Measurements from ENCODE around the gene PROZ. TPM values are rescaled to one million over a fixed set of nuclear protein-coding genes. Genes with fewer than 3 reads are reported as not detected.

PROZ gene
- total and polyA plus RNA-seq, 9 of the 15 experiments (the other 6 are each of a cell fraction or from before 2014, with no cell fraction given), result not detected

DNA sequence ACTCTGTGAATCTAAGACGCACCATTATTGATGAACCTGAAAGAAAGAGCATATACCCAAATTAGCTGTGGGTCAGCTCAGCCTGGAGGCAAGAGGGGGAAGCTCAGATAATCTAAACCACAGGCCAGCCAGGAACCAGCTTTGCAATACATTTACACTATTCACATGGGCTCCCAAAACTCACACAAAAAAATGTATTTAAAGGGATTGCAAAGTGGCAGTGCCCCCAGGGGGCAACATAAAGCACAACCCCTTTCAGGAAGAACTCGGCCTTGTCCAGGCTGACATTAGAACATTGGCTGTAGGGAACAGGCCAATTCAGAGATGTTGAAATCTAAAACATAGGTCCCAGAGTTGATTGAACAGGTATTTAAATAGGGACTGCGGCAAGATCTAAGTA lies 3.2 kb upstream of the PROZ start:
- Histone ChIP-seq H3K79me2 (ENCODE audit: control insufficient read depth, insufficient read depth, low read length) (no peaks in the 10 kb centered on the region), H3K9me1 (ENCODE audit: control insufficient read depth, insufficient read depth, low read length) (no peaks in the 10 kb centered on the region), H3K9me3 (replicated peaks; ENCODE audit: control insufficient read depth, insufficient read depth, low read depth, low read length) (no peaks in the 10 kb centered on the region; the same call in 1 of the 2 replicates), H3K4me2 (ENCODE audit: insufficient read depth, low read length) (peak overlapping the region; percentile 32), H3K27me3 (ENCODE audit: control insufficient read depth in 2 of 2, insufficient read depth in 2 of 2, low read length in 2 of 2) (no peaks in the 10 kb centered on the region), H3K36me3 (ENCODE audit: control insufficient read depth, insufficient read depth, low read length) (no peaks in the 10 kb centered on the region), H3K4me3 (no peak overlapping the region), H3K4me1 (replicated peaks in 1 of 2; ENCODE audit: control insufficient read depth in 2 of 2, insufficient read depth in 2 of 2, low read length in 2 of 2) (peaks cover 19 to 28% of the 10 kb centered on the region in 2 experiments; a peak in 4 of 5 replicates), H4K20me1 (replicated peaks; ENCODE audit: control insufficient read depth, insufficient read depth, low read length) (no peaks in the 10 kb centered on the region), H2AFZ (ENCODE audit: low read depth, low read length) (peak overlapping the region; percentile 93), H3K9ac (ENCODE audit: insufficient read depth in 1 of 2, low read depth in 2 of 2, low read length in 2 of 2) (peak overlapping the region in 1 of 2 experiments; percentile 65; a peak in 1 of 4 replicates), H3K27ac (ENCODE audit: extremely low read depth, low read depth, low read length) (peak overlapping the region; percentile 82)
- intact Hi-C loops (cut with micrococcal nuclease) (no loop called here), in situ Hi-C loops (cut with MboI) (no loop called here)
- TF ChIP-seq BHLHE40 (IDR thresholded peaks at IDR 0.05; ENCODE audit: low read length), result no peak
- no peak for TF ChIP-seq ZFP1 (CRISPR knock-in tag; IDR thresholded peaks at IDR 0.05)
- no peak for TF ChIP-seq ESRRA (IDR thresholded peaks at IDR 0.05; ENCODE audit: borderline replicate concordance, low read depth)
- TF ChIP-seq, protein P1, sequence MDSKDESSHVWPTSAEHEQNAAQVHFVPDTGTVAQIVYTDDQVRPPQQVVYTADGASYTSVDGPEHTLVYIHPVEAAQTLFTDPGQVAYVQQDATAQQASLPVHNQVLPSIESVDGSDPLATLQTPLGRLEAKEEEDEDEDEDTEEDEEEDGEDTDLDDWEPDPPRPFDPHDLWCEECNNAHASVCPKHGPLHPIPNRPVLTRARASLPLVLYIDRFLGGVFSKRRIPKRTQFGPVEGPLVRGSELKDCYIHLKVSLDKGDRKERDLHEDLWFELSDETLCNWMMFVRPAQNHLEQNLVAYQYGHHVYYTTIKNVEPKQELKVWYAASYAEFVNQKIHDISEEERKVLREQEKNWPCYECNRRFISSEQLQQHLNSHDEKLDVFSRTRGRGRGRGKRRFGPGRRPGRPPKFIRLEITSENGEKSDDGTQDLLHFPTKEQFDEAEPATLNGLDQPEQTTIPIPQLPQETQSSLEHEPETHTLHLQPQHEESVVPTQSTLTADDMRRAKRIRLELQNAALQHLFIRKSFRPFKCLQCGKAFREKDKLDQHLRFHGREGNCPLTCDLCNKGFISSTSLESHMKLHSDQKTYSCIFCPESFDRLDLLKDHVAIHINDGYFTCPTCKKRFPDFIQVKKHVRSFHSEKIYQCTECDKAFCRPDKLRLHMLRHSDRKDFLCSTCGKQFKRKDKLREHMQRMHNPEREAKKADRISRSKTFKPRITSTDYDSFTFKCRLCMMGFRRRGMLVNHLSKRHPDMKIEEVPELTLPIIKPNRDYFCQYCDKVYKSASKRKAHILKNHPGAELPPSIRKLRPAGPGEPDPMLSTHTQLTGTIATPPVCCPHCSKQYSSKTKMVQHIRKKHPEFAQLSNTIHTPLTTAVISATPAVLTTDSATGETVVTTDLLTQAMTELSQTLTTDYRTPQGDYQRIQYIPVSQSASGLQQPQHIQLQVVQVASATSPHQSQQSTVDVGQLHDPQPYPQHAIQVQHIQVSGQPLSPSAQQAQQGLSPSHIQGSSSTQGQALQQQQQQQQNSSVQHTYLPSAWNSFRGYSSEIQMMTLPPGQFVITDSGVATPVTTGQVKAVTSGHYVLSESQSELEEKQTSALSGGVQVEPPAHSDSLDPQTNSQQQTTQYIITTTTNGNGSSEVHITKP (IDR thresholded peaks at IDR 0.05; ENCODE audit: partially characterized antibody), result peak; percentile 47
- TF ChIP-seq, protein P2, sequence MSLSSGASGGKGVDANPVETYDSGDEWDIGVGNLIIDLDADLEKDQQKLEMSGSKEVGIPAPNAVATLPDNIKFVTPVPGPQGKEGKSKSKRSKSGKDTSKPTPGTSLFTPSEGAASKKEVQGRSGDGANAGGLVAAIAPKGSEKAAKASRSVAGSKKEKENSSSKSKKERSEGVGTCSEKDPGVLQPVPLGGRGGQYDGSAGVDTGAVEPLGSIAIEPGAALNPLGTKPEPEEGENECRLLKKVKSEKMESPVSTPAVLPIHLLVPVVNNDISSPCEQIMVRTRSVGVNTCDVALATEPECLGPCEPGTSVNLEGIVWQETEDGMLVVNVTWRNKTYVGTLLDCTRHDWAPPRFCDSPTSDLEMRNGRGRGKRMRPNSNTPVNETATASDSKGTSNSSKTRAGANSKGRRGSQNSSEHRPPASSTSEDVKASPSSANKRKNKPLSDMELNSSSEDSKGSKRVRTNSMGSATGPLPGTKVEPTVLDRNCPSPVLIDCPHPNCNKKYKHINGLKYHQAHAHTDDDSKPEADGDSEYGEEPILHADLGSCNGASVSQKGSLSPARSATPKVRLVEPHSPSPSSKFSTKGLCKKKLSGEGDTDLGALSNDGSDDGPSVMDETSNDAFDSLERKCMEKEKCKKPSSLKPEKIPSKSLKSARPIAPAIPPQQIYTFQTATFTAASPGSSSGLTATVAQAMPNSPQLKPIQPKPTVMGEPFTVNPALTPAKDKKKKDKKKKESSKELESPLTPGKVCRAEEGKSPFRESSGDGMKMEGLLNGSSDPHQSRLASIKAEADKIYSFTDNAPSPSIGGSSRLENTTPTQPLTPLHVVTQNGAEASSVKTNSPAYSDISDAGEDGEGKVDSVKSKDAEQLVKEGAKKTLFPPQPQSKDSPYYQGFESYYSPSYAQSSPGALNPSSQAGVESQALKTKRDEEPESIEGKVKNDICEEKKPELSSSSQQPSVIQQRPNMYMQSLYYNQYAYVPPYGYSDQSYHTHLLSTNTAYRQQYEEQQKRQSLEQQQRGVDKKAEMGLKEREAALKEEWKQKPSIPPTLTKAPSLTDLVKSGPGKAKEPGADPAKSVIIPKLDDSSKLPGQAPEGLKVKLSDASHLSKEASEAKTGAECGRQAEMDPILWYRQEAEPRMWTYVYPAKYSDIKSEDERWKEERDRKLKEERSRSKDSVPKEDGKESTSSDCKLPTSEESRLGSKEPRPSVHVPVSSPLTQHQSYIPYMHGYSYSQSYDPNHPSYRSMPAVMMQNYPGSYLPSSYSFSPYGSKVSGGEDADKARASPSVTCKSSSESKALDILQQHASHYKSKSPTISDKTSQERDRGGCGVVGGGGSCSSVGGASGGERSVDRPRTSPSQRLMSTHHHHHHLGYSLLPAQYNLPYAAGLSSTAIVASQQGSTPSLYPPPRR (CRISPR knock-in tag; IDR thresholded peaks at IDR 0.05; ENCODE audit: borderline replicate concordance), result no peak
- no peak for TF ChIP-seq SRF (CRISPR knock-in tag; IDR thresholded peaks at IDR 0.05)
- TF ChIP-seq ZNF232 (CRISPR knock-in tag; IDR thresholded peaks at IDR 0.05), result no peak
- FAIRE-seq (peak; percentile 26), DNase-seq (ENCODE audit: extremely low read depth in 1 of 4, low spot score in 3 of 4) (peak in 1 of 4 experiments; percentile 23), ATAC-seq (no peak)
- ChIA-PET CTCF (ENCODE audit: low intra/inter-chr PET ratio) (no interaction called here), POLR2A (interaction anchor here (1.0 kb wide), 1 partner anchor 19 kb away, joined by 5 read pairs; no protein-coding TSS in a partner anchor)
- 72% methylated on average over 2 of the region's 3 CpGs for WGBS (ENCODE audit: insufficient coverage, low coverage, missing lambda C conversion rate)
- BruUV-seq (replicated peaks), result no TSS peak

Measured in K562 (cell line).